IPS DF 6.9 (cell line): Measurements from ENCODE around the gene SLAMF1.

Experiments
- DNase-seq: peaks from one replicate; pipeline ENCODE4 v3.0.0-alpha.2; 2013; ENCODE audit warnings: low read depth, low spot score
- H3K27ac ChIP-seq: one replicate; pipeline ENCODE4 v1.5.1; 2013; ENCODE audit warnings: low read length, control low read depth
- H3K27me3 ChIP-seq: 2 replicates; pipeline ENCODE4 v1.6.1; 2013; ENCODE audit warnings: mild to moderate bottlenecking, low read length; ENCODE audit not compliant: control insufficient read depth, insufficient read depth
- H3K36me3 ChIP-seq: 2 replicates; pipeline ENCODE4 v1.6.1; 2013; ENCODE audit warnings: low read length; ENCODE audit not compliant: control insufficient read depth, insufficient read depth
- H3K4me1 ChIP-seq: 2 replicates; pipeline ENCODE4 v1.6.1; 2013; ENCODE audit warnings: low read length; ENCODE audit not compliant: control insufficient read depth, insufficient read depth
- H3K4me3 ChIP-seq: 2 replicates; pipeline ENCODE4 v1.5.1; 2013; ENCODE audit warnings: mild to moderate bottlenecking, low read length
- H3K9me3 ChIP-seq: 2 replicates; pipeline ENCODE4 v1.6.1; 2013; ENCODE audit warnings: low read length, inconsistent platforms; ENCODE audit not compliant: control insufficient read depth, insufficient read depth
- WGBS: extraction: QIAGEN DNeasy Blood & Tissue Kit; methylation state at CpG from one replicate; pipeline ENCODE4 v1.1.7; 2013; ENCODE audit warnings: mixed read lengths, missing lambda C conversion rate; ENCODE audit not compliant: insufficient read length, insufficient coverage; 5-methylcytosine and 5-hydroxymethylcytosine counted together

SLAMF1 gene

GRCh38 chr1:160665330-160666078 is 18.7 kb upstream of the SLAMF1 start:
- peak overlapping the region; percentile 90 for H3K27ac ChIP-seq
- no peaks in the 10 kb centered on the region for H3K27me3 ChIP-seq
- no CpG with 5 or more reads among the region's 6 CpGs for WGBS
- DNase-seq: no peak
- peaks cover 2% of the 10 kb centered on the region; the same call in 1 of the 2 replicates for H3K4me1 ChIP-seq
- no peaks in the 10 kb centered on the region for H3K36me3 ChIP-seq
- H3K9me3 ChIP-seq: no peaks in the 10 kb centered on the region
- no peak overlapping the region for H3K4me3 ChIP-seq

GRCh38 chr1:160664573-160665051 is 17.8 kb upstream of the SLAMF1 start:
- DNase-seq: no peak
- Histone ChIP-seq H3K4me1 (peaks cover 2% of the 10 kb centered on the region; the same call in 1 of the 2 replicates), H3K27me3 (no peaks in the 10 kb centered on the region), H3K9me3 (no peaks in the 10 kb centered on the region), H3K27ac (no peak overlapping the region), H3K4me3 (no peak overlapping the region), H3K36me3 (no peaks in the 10 kb centered on the region)
- WGBS: no CpG with 5 or more reads among the region's 3 CpGs

- Histone ChIP-seq H3K4me1 (peaks cover 2% of the 10 kb centered on the region; the same call in 1 of the 2 replicates), H3K9me3 (no peaks in the 10 kb centered on the region), H3K27me3 (no peaks in the 10 kb centered on the region), H3K36me3 (no peaks in the 10 kb centered on the region), H3K27ac (no peak overlapping the region), H3K4me3 (no peak overlapping the region)
- no peak for DNase-seq
- WGBS: no CpG with 5 or more reads among the region's 4 CpGs
Observed at GRCh38 chr1:160662910-160663309, 16.1 kb upstream of the SLAMF1 start.

GRCh38 chr1:160659566-160659965 is 12.7 kb upstream of the SLAMF1 start:
- Histone ChIP-seq H3K27me3 (no peaks in the 10 kb centered on the region), H3K27ac (no peak overlapping the region), H3K9me3 (no peaks in the 10 kb centered on the region), H3K4me3 (no peak overlapping the region), H3K36me3 (no peaks in the 10 kb centered on the region), H3K4me1 (no peaks in the 10 kb centered on the region)
- no CpG with 5 or more reads among the region's 4 CpGs for WGBS
- no peak for DNase-seq

- no peak overlapping the region for H3K4me3 ChIP-seq
- no peak for DNase-seq
- no peaks in the 10 kb centered on the region for H3K4me1 ChIP-seq
- H3K36me3 ChIP-seq: no peaks in the 10 kb centered on the region
- WGBS: no CpG with 5 or more reads among the region's 2 CpGs
- H3K27me3 ChIP-seq: no peaks in the 10 kb centered on the region
- H3K9me3 ChIP-seq: no peaks in the 10 kb centered on the region
- no peak overlapping the region for H3K27ac ChIP-seq
Observed at GRCh38 chr1:160658814-160659193, 12.0 kb upstream of the SLAMF1 start.

- DNase-seq: no peak
- no peaks in the 10 kb centered on the region for H3K4me1 ChIP-seq
- no peak overlapping the region for H3K27ac ChIP-seq
- no peak overlapping the region for H3K4me3 ChIP-seq
- H3K27me3 ChIP-seq: no peaks in the 10 kb centered on the region
- no peaks in the 10 kb centered on the region for H3K36me3 ChIP-seq
- WGBS: no CpG with 5 or more reads among the region's 8 CpGs
- H3K9me3 ChIP-seq: no peaks in the 10 kb centered on the region
Observed at GRCh38 chr1:160658162-160658813, 11.4 kb upstream of the SLAMF1 start.

GRCh38 chr1:160657250-160657781 is 10.5 kb upstream of the SLAMF1 start:
- Histone ChIP-seq H3K27ac (no peak overlapping the region), H3K4me3 (no peak overlapping the region), H3K36me3 (no peaks in the 10 kb centered on the region), H3K4me1 (no peaks in the 10 kb centered on the region), H3K9me3 (no peaks in the 10 kb centered on the region), H3K27me3 (no peaks in the 10 kb centered on the region)
- no CpG with 5 or more reads among the region's 5 CpGs for WGBS
- DNase-seq: no peak

- no peaks in the 10 kb centered on the region for H3K27me3 ChIP-seq
- no peaks in the 10 kb centered on the region; the same call in 1 of the 2 replicates for H3K4me1 ChIP-seq
- DNase-seq: no peak
- no CpG with 5 or more reads among the region's 3 CpGs for WGBS
- no peaks in the 10 kb centered on the region for H3K9me3 ChIP-seq
- H3K27ac ChIP-seq: no peak overlapping the region
- no peak overlapping the region for H3K4me3 ChIP-seq
- H3K36me3 ChIP-seq: no peaks in the 10 kb centered on the region
Observed at GRCh38 chr1:160656737-160657136, 9.9 kb upstream of the SLAMF1 start.

- H3K4me3 ChIP-seq: no peak overlapping the region
- WGBS: no CpG with 5 or more reads among the region's 2 CpGs
- no peaks in the 10 kb centered on the region for H3K27me3 ChIP-seq
- H3K36me3 ChIP-seq: no peaks in the 10 kb centered on the region
- no peak overlapping the region for H3K27ac ChIP-seq
- H3K4me1 ChIP-seq: peaks cover 2% of the 10 kb centered on the region; the same call in 1 of the 2 replicates
- no peak for DNase-seq
- H3K9me3 ChIP-seq: no peaks in the 10 kb centered on the region
Observed at GRCh38 chr1:160653620-160654016, 6.8 kb upstream of the SLAMF1 start.

GRCh38 chr1:160652924-160653619 is 6.2 kb upstream of the SLAMF1 start:
- DNase-seq: no peak
- Histone ChIP-seq H3K36me3 (no peaks in the 10 kb centered on the region), H3K4me3 (no peak overlapping the region), H3K9me3 (no peaks in the 10 kb centered on the region), H3K27me3 (no peaks in the 10 kb centered on the region), H3K27ac (no peak overlapping the region), H3K4me1 (peaks cover 2% of the 10 kb centered on the region; the same call in 1 of the 2 replicates)
- no CpG with 5 or more reads among the region's 9 CpGs for WGBS
